K562 (cell line): ENCODE data around the gene PRKAR1B. TPM values are rescaled to one million over a fixed set of nuclear protein-coding genes. Genes with fewer than 3 reads are reported as not detected.

Source experiments
- CBX1 ChIP-seq: sonication (generic); IDR thresholded peaks from 2 replicates; pipeline ENCODE4 v1.6.1; 2016; ENCODE audit warnings: antibody characterized with exemption, low read depth, mild to moderate bottlenecking
- CTCF ChIP-seq, 3 experiments: IDR thresholded peaks in 2 of 3; conservative IDR thresholded peaks in 1 of 3; 2 replicates each; pipeline ENCODE4 v1.5.1; 2011 to 2012; ENCODE audit warnings: low read length in 3 of 3, mild to moderate bottlenecking in 3 of 3, control low read depth in 2 of 3, improper control_type of control experiment in 1 of 3, inconsistent platforms in 1 of 3, low read depth in 1 of 3, mixed read lengths in 1 of 3, moderate library complexity in 1 of 3; ENCODE audit not compliant: insufficient read depth in 2 of 3
- FOXJ2 ChIP-seq: fragments of 200-800 bp; sonication (Bioruptor generic); IDR thresholded peaks from 2 replicates; pipeline ENCODE4 v1.6.1; 2016; ENCODE audit warnings: missing genetic modification characterization, missing compliant biosample characterization
- HDAC1 ChIP-seq, 2 experiments: fragments of 450-650 bp; IDR thresholded peaks; 2 replicates each; pipeline ENCODE4 v1.6.1; 2016 to 2017; ENCODE audit warnings: inconsistent platforms in 1 of 2, mild to moderate bottlenecking in 1 of 2, moderate library complexity in 1 of 2
- HMG20A ChIP-seq: fragments of 450-650 bp; formaldehyde crosslinking; conservative IDR thresholded peaks from 2 replicates; pipeline ENCODE4 v1.4.0; 2020; ENCODE audit warnings: mild to moderate bottlenecking, mixed read lengths
- HMGXB4 ChIP-seq: sonication (generic); formaldehyde crosslinking; IDR thresholded peaks from 2 replicates; pipeline ENCODE4 v1.8.1; 2023; ENCODE audit warnings: mild to moderate bottlenecking, missing genetic modification reagents
- HNRNPH1 ChIP-seq: fragments of 200-400 bp; formaldehyde crosslinking; optimal IDR thresholded peaks from 2 replicates; pipeline ENCODE3; 2017; ENCODE audit warnings: low read depth, mild to moderate bottlenecking, low read length, moderate library complexity
- IRF9 ChIP-seq: fragments of 450-650 bp; IDR thresholded peaks from 2 replicates; pipeline ENCODE4 v1.6.1; 2016; ENCODE audit warnings: missing biosample characterization, missing genetic modification characterization
- JUNB ChIP-seq: fragments of 450-650 bp; formaldehyde crosslinking; conservative IDR thresholded peaks from 2 replicates; pipeline ENCODE4 v1.4.0; 2020; ENCODE audit warnings: mild to moderate bottlenecking
- KDM1A ChIP-seq, 2 experiments: fragments of 450-650 bp; IDR thresholded peaks; 2 replicates each; pipeline ENCODE4 v1.6.1; 2016; ENCODE audit warnings: mild to moderate bottlenecking in 2 of 2
- MBD2 ChIP-seq: sonication (generic); IDR thresholded peaks from 2 replicates; pipeline ENCODE4 v1.6.1; 2016; ENCODE audit warnings: low read depth, borderline replicate concordance
- NFYB ChIP-seq: IDR thresholded peaks from 2 replicates; pipeline ENCODE4 v1.6.1; 2011; ENCODE audit warnings: mild to moderate bottlenecking, moderate library complexity; ENCODE audit not compliant: insufficient read length; ENCODE audit errors: extremely low read depth
- NR1H2 ChIP-seq: sonication (generic); formaldehyde crosslinking; IDR thresholded peaks from 2 replicates; pipeline ENCODE4 v1.4.0; 2020; ENCODE audit warnings: mild to moderate bottlenecking, missing genetic modification reagents
- POLR2AphosphoS5 ChIP-seq: IDR thresholded peaks from 2 replicates; pipeline ENCODE4 v1.6.1; 2011; ENCODE audit warnings: mild to moderate bottlenecking, low read depth, low read length, moderate library complexity; ENCODE audit not compliant: control insufficient read depth, insufficient read depth
- RNF2 ChIP-seq: sonication (generic); IDR thresholded peaks from 2 replicates; pipeline ENCODE4 v1.6.1; 2016
- SMARCC2 ChIP-seq: fragments of 450-650 bp; IDR thresholded peaks from 2 replicates; pipeline ENCODE4 v1.6.1; 2017; ENCODE audit warnings: antibody characterized with exemption, moderate library complexity, mild to moderate bottlenecking, low read depth
- TARDBP ChIP-seq: fragments of 450-650 bp; IDR thresholded peaks from 2 replicates; pipeline ENCODE4 v1.6.1; 2016
- TEAD1 ChIP-seq, 2 experiments: fragments of 450-650 bp in 1 of 2; sonication (generic) in 1 of 2; formaldehyde crosslinking; IDR thresholded peaks; 2 replicates each; pipeline versions ENCODE4 v1.4.0 to v1.8.0; 2020 to 2022; ENCODE audit warnings: mild to moderate bottlenecking in 2 of 2, missing genetic modification reagents in 1 of 2
- ZC3H8 ChIP-seq: fragments of 450-650 bp; IDR thresholded peaks from 2 replicates; pipeline ENCODE4 v1.6.1; 2017
- ZNF140 ChIP-seq: fragments of 250-450 bp; sonication (Bioruptor Pico); IDR thresholded peaks from 2 replicates; pipeline ENCODE4 v1.8.0; 2021; ENCODE audit warnings: moderate library complexity, mild to moderate bottlenecking, inconsistent platforms
- ZNF174 ChIP-seq: fragments of 250-450 bp; sonication (Bioruptor Pico); IDR thresholded peaks from 2 replicates; pipeline ENCODE4 v1.4.0; 2020; ENCODE audit warnings: mild to moderate bottlenecking
- ZNF224 ChIP-seq: sonication (generic); formaldehyde crosslinking; IDR thresholded peaks from 2 replicates; pipeline ENCODE4 v1.8.0; 2022; ENCODE audit warnings: mild to moderate bottlenecking, missing genetic modification reagents
- ZNF57 ChIP-seq: fragments of 450-650 bp; formaldehyde crosslinking; IDR thresholded peaks from 2 replicates; pipeline ENCODE4 v1.4.0; 2020; ENCODE audit warnings: mild to moderate bottlenecking, moderate library complexity
- polyA plus RNA-seq, 8 experiments: library from polyadenylated mRNA; depleted of rRNA in 4 of 8; stranded (reverse) in 5 of 8; unstranded in 3 of 8; fragments of >200 nt; fragmentation: Nextera tagmentation in 2 of 8; fragmentation: Illumina TruSeq in 1 of 8; extraction: Ambion mirVana in 2 of 8; extraction: Trizol in 1 of 8; gene quantifications; 2 replicates each; pipeline versions ENCODE4 v1.2.1 to v1.2.3, GENCODE V29; 2011 to 2014; ENCODE audit warnings: inconsistent platforms in 1 of 8, missing spikeins in 1 of 8
- total RNA-seq, 7 experiments: library from RNA; depleted of rRNA in 6 of 7; stranded (reverse); fragments of >200 nt in 6 of 7; fragmentation: Illumina TruSeq in 2 of 7; extraction: Trizol in 2 of 7; gene quantifications; 2 replicates each; pipeline versions ENCODE4 v1.2.1 to v1.2.3, GENCODE V29; 2011 to 2021; ENCODE audit warnings: low replicate concordance in 1 of 7
- TF ChIP-seq, protein P1 (sequence below): IDR thresholded peaks from 3 replicates; pipeline ENCODE4 v1.6.1; 2011; ENCODE audit warnings: borderline replicate concordance, mild to moderate bottlenecking; ENCODE audit not compliant: insufficient read length, insufficient read depth

The PRKAR1B gene
- total and polyA plus RNA-seq, 9 of the 15 experiments (the other 6 are each of a cell fraction or from before 2014, with no cell fraction given), result 0.99 to 30.5 (median 12.7) TPM

DNA sequence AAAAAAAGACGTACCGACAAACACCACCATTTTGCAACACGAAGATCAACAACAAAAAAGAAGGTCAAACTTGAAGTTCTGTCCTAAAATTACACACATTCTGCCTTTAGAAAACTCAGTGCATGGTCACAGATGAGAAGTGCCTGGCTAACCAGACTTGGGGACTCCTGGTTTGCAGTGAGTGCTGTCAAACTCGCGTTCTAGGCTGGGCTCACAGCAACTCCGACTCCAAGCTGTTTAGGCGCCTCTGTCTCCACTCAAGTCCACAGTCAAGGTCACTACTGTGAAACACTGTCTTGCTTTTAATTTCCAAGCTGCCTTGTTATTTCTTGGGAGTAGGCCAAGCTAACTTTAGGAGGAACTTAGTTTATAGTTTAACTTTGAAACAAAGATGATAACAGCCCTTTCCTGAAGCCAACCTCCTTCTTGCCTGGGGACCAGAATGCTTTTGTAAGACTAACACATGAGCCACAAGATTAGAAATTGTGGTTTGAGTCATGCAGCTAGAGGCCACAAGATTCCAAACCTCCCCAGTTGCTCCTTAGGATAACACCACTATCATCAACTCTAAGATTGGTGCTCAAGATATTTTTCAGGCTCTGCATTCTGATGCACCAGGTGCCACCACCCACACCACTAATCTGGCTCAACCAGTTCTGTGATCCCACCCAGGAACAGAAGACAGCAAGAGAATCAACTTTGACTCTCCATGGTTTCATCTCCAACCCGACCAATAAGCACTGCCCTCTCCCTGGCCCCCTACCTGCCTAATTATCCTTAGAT lies 1.7 kb downstream of the PRKAR1B start (continued):
- TF ChIP-seq ZNF174 (CRISPR knock-in tag) (0 out of 2 replicates have a peak, but pooled peaks have one; percentile 3), JUNB (CRISPR knock-in tag) (no peak), CTCF (IDR thresholded peaks at IDR 0.05 in 2 of 3, conservative IDR thresholded peaks at IDR 0.05 in 1 of 3; ENCODE audit: insufficient read depth in 2 of 3, low read depth in 1 of 3, low read length in 3 of 3) (no peak), IRF9 (no peak), ZC3H8 (no peak), FOXJ2 (tag) (no peak), HNRNPH1 (no peak), TARDBP (no peak), RNF2 (peak; percentile 62; the same call in 1 of the 2 replicates), ZNF57 (CRISPR knock-in tag) (no peak), HDAC1 (IDR thresholded peaks at IDR 0.05) (peak; percentile 41 to 74; a peak in 3 of 4 replicates), ZNF224 (CRISPR knock-in tag) (no peak), HMG20A (CRISPR knock-in tag) (no peak; the same call in 1 of the 2 replicates), MBD2 (peak; percentile 63; the same call in 1 of the 2 replicates), HMGXB4 (CRISPR knock-in tag) (no peak), ZNF140 (CRISPR knock-in tag) (no peak), NR1H2 (no peak), CBX1 (no peak), KDM1A (IDR thresholded peaks at IDR 0.05) (peak; percentile 94 to 95), POLR2AphosphoS5 (peak; percentile 87), TEAD1 (CRISPR knock-in tag; IDR thresholded peaks at IDR 0.05) (peak in 1 of 2 experiments; percentile 91; a peak in 3 of 4 replicates), SMARCC2 (peak; percentile 85), NFYB (no peak)
- TF ChIP-seq, protein P1, sequence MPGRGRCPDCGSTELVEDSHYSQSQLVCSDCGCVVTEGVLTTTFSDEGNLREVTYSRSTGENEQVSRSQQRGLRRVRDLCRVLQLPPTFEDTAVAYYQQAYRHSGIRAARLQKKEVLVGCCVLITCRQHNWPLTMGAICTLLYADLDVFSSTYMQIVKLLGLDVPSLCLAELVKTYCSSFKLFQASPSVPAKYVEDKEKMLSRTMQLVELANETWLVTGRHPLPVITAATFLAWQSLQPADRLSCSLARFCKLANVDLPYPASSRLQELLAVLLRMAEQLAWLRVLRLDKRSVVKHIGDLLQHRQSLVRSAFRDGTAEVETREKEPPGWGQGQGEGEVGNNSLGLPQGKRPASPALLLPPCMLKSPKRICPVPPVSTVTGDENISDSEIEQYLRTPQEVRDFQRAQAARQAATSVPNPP, result no peak
